GM23338 (cell line): Measurements from ENCODE around the gene SOX9. TPM values are rescaled to one million over a fixed set of nuclear protein-coding genes. Genes with fewer than 3 reads are reported as not detected.

Experiments
- ATAC-seq: fragments of 200-7000 bp; cut with Tn5 transposase; 3 replicates; pipeline ENCODE4 v1.9.1; 2020
- DNase-seq: peaks from one replicate; pipeline ENCODE4 v3.0.0-alpha.2; 2015; ENCODE audit warnings: low spot score
- H2AFZ ChIP-seq: fragments of 200-600 bp; sonication (generic); 2 replicates; pipeline ENCODE4 v1.8.0; 2016; ENCODE audit warnings: antibody characterized with exemption, mild to moderate bottlenecking, moderate library complexity
- H3F3A ChIP-seq: fragments of 200-600 bp; sonication (generic); replicated peaks from 2 replicates; pipeline ENCODE4 v1.8.0; 2017; ENCODE audit warnings: antibody characterized with exemption, mixed run types, low read depth
- H3K27ac ChIP-seq: fragments of 200-600 bp; sonication (generic); 2 replicates; pipeline ENCODE4 v1.6.1; 2016; ENCODE audit warnings: low read depth
- H3K27me3 ChIP-seq: fragments of 200-600 bp; sonication (generic); 2 replicates; pipeline ENCODE4 v1.8.0; 2016; ENCODE audit warnings: mild to moderate bottlenecking, mixed run types, moderate library complexity; ENCODE audit not compliant: insufficient read depth
- H3K36me3 ChIP-seq: fragments of 200-600 bp; sonication (generic); 2 replicates; pipeline ENCODE4 v1.8.0; 2016; ENCODE audit warnings: mild to moderate bottlenecking; ENCODE audit not compliant: insufficient read depth
- H3K4me1 ChIP-seq: fragments of 200-600 bp; sonication (generic); 2 replicates; pipeline ENCODE4 v1.8.0; 2016; ENCODE audit warnings: mild to moderate bottlenecking, moderate library complexity; ENCODE audit not compliant: insufficient read depth
- H3K4me2 ChIP-seq: fragments of 200-600 bp; sonication (generic); 2 replicates; pipeline ENCODE4 v1.7.1; 2017; ENCODE audit warnings: mixed run types
- H3K4me3 ChIP-seq: fragments of 200-600 bp; sonication (generic); 2 replicates; pipeline ENCODE4 v1.6.1; 2016; ENCODE audit warnings: mixed run types
- H3K79me2 ChIP-seq: fragments of 200-600 bp; sonication (generic); replicated peaks from 2 replicates; pipeline ENCODE4 v1.8.0; 2017; ENCODE audit warnings: mild to moderate bottlenecking; ENCODE audit not compliant: insufficient read depth
- H3K9me2 ChIP-seq: fragments of 200-600 bp; sonication (generic); 2 replicates; pipeline ENCODE4 v1.8.0; 2017; ENCODE audit not compliant: insufficient read depth
- H4K20me1 ChIP-seq: fragments of 200-600 bp; sonication (generic); replicated peaks from 2 replicates; pipeline ENCODE4 v1.8.0; 2017; ENCODE audit warnings: mild to moderate bottlenecking; ENCODE audit not compliant: insufficient read depth
- H3K27ac Mint-ChIP-seq: 2 replicates; pipeline ENCODE4 v1.8.0; 2020; ENCODE audit warnings: inconsistent platforms, mild to moderate bottlenecking, moderate library complexity, mixed read lengths
- H3K27me3 Mint-ChIP-seq: 3 replicates; pipeline ENCODE4 v1.8.0; 2022; ENCODE audit warnings: low read depth, mild to moderate bottlenecking, moderate library complexity, mixed read lengths, inconsistent platforms; ENCODE audit not compliant: insufficient read depth, poor library complexity
- H3K36me3 Mint-ChIP-seq: 3 replicates; pipeline ENCODE4 v1.8.0; 2021; ENCODE audit warnings: low read depth, mild to moderate bottlenecking, inconsistent platforms, moderate library complexity, mixed read lengths
- H3K4me1 Mint-ChIP-seq: 3 replicates; pipeline ENCODE4 v1.8.0; 2020; ENCODE audit warnings: mild to moderate bottlenecking, inconsistent platforms, mixed read lengths
- H3K4me3 Mint-ChIP-seq: 3 replicates; pipeline ENCODE4 v1.8.0; 2021; ENCODE audit warnings: moderate library complexity, mild to moderate bottlenecking, inconsistent platforms, mixed read lengths
- H3K9me3 Mint-ChIP-seq: 3 replicates; pipeline ENCODE4 v1.8.0; 2020; ENCODE audit warnings: moderate library complexity, mild to moderate bottlenecking, inconsistent platforms, mixed read lengths
- CREB1 ChIP-seq: fragments of 250-450 bp; sonication (Bioruptor Pico); IDR thresholded peaks from 2 replicates; pipeline ENCODE4 v1.5.0; 2020; ENCODE audit warnings: low read depth, mild to moderate bottlenecking, moderate library complexity
- CTCF ChIP-seq, 2 experiments: fragments of 200-600 bp in 1 of 2; sonication (generic) in 1 of 2; conservative IDR thresholded peaks; 2 replicates each; pipeline versions ENCODE4 v1.5.1 to v1.6.1; 2016 to 2017; ENCODE audit warnings: antibody characterized with exemption in 2 of 2, low read depth in 2 of 2, mild to moderate bottlenecking in 2 of 2, moderate library complexity in 1 of 2
- EZH2 ChIP-seq: fragments of 200-600 bp; sonication (generic); IDR thresholded peaks from one replicate; pipeline ENCODE4 v1.8.0; 2017; ENCODE audit warnings: antibody characterized with exemption, mild to moderate bottlenecking, low read depth; ENCODE audit not compliant: unreplicated experiment
- EZH2phosphoT487 ChIP-seq: fragments of 200-600 bp; sonication (generic); IDR thresholded peaks from one replicate; pipeline ENCODE4 v1.8.1; 2018; ENCODE audit warnings: antibody characterized with exemption; ENCODE audit not compliant: unreplicated experiment
- JUNB ChIP-seq: IDR thresholded peaks from one replicate; pipeline ENCODE4 v1.6.1; 2016; ENCODE audit warnings: antibody characterized with exemption; ENCODE audit not compliant: unreplicated experiment
- NANOG ChIP-seq: IDR thresholded peaks from 2 replicates; pipeline ENCODE4 v1.6.1; 2016; ENCODE audit warnings: antibody characterized with exemption, borderline replicate concordance
- POLR2AphosphoS5 ChIP-seq: IDR thresholded peaks from 2 replicates; pipeline ENCODE4 v1.6.1; 2016; ENCODE audit warnings: antibody characterized with exemption, low read depth
- STAT1 ChIP-seq: IDR thresholded peaks from one replicate; pipeline ENCODE4 v1.6.1; 2016; ENCODE audit warnings: antibody characterized with exemption; ENCODE audit not compliant: unreplicated experiment
- ZNF114 ChIP-seq: fragments of 250-450 bp; sonication (Bioruptor Pico); IDR thresholded peaks from 2 replicates; pipeline ENCODE4 v1.5.0; 2020; ENCODE audit warnings: mild to moderate bottlenecking, moderate library complexity
- ZNF331 ChIP-seq: fragments of 250-450 bp; sonication (Bioruptor Pico); IDR thresholded peaks from 2 replicates; pipeline ENCODE4 v1.5.0; 2020; ENCODE audit warnings: low read depth, mild to moderate bottlenecking, moderate library complexity
- ZNF462 ChIP-seq: fragments of 250-450 bp; sonication (Bioruptor Pico); IDR thresholded peaks from 2 replicates; pipeline ENCODE4 v1.5.0; 2020; ENCODE audit warnings: mild to moderate bottlenecking, moderate library complexity
- polyA plus RNA-seq: library from polyadenylated mRNA; unstranded; fragments of >200 nt; fragmentation: Nextera tagmentation; extraction: Ambion mirVana; gene quantifications from 2 replicates; pipeline ENCODE4 v1.2.1, GENCODE V29; 2016
- total RNA-seq: library from RNA; depleted of rRNA; stranded (reverse); fragments of >200 nt; shearing (Covaris generic); gene quantifications from 2 replicates; pipeline ENCODE4 v1.2.3, GENCODE V29; 2014
- TF ChIP-seq, protein P1 (sequence below): IDR thresholded peaks from one replicate; pipeline ENCODE4 v1.6.1; 2018; ENCODE audit warnings: antibody characterized with exemption; ENCODE audit not compliant: unreplicated experiment
- TF ChIP-seq, protein P2 (sequence below): IDR thresholded peaks from 2 replicates; pipeline ENCODE4 v1.6.1; 2016; ENCODE audit warnings: antibody characterized with exemption

SOX9 gene
- total and polyA plus RNA-seq, 2 experiments from 2014 or later = 4.4 TPM

DNA sequence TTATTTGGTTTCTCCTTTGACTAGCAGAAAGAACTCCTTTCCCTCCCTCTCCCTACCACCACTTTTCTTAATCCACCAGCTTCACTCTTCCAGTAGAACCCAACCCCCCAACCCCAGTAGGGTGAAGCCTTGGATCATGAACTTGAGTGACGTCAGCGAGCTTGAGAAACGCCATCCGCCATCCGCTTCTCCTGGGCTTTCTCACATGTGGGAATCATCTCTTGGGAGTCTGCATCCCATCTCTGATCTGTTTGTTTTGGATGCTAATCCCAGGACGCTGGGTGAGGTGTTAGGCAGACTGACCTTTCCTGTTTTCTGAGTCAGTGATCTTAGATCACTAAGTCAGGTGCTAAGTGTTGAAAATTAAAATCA lies 16.0 kb upstream of the SOX9 start:
- Histone ChIP-seq H3K79me2 (no peaks in the 10 kb centered on the region), H2AFZ (peak overlapping the region; percentile 38; the same call in 1 of the 2 replicates), H3K36me3 (no peaks in the 10 kb centered on the region), H3K4me2 (no peak overlapping the region), H3F3A (no peaks in the 10 kb centered on the region), H3K4me1 (peaks cover 37% of the 10 kb centered on the region), H4K20me1 (no peaks in the 10 kb centered on the region), H3K9me2 (peaks cover 6% of the 10 kb centered on the region; the same call in 1 of the 2 replicates), H3K27ac (no peak overlapping the region), H3K27me3 (no peaks in the 10 kb centered on the region), H3K4me3 (no peak overlapping the region)
- DNase-seq = no peak
- Mint-ChIP-seq H3K27me3 (peaks cover 4% of the 10 kb centered on the region), H3K4me1 (peaks cover 44% of the 10 kb centered on the region), H3K9me3 (no peaks in the 10 kb centered on the region), H3K36me3 (no peaks in the 10 kb centered on the region; the same call in 2 of the 3 replicates), H3K4me3 (no peak overlapping the region), H3K27ac (no peak overlapping the region)
- ATAC-seq = no peak
- no peak for TF ChIP-seq ZNF462 (CRISPR knock-in tag)
- TF ChIP-seq EZH2 = no peak
- TF ChIP-seq, protein P1, sequence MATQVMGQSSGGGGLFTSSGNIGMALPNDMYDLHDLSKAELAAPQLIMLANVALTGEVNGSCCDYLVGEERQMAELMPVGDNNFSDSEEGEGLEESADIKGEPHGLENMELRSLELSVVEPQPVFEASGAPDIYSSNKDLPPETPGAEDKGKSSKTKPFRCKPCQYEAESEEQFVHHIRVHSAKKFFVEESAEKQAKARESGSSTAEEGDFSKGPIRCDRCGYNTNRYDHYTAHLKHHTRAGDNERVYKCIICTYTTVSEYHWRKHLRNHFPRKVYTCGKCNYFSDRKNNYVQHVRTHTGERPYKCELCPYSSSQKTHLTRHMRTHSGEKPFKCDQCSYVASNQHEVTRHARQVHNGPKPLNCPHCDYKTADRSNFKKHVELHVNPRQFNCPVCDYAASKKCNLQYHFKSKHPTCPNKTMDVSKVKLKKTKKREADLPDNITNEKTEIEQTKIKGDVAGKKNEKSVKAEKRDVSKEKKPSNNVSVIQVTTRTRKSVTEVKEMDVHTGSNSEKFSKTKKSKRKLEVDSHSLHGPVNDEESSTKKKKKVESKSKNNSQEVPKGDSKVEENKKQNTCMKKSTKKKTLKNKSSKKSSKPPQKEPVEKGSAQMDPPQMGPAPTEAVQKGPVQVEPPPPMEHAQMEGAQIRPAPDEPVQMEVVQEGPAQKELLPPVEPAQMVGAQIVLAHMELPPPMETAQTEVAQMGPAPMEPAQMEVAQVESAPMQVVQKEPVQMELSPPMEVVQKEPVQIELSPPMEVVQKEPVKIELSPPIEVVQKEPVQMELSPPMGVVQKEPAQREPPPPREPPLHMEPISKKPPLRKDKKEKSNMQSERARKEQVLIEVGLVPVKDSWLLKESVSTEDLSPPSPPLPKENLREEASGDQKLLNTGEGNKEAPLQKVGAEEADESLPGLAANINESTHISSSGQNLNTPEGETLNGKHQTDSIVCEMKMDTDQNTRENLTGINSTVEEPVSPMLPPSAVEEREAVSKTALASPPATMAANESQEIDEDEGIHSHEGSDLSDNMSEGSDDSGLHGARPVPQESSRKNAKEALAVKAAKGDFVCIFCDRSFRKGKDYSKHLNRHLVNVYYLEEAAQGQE = no peak
- no peak for TF ChIP-seq POLR2AphosphoS5
- no peak for TF ChIP-seq ZNF331 (CRISPR knock-in tag)
- no peak for TF ChIP-seq JUNB
- TF ChIP-seq, protein P2, sequence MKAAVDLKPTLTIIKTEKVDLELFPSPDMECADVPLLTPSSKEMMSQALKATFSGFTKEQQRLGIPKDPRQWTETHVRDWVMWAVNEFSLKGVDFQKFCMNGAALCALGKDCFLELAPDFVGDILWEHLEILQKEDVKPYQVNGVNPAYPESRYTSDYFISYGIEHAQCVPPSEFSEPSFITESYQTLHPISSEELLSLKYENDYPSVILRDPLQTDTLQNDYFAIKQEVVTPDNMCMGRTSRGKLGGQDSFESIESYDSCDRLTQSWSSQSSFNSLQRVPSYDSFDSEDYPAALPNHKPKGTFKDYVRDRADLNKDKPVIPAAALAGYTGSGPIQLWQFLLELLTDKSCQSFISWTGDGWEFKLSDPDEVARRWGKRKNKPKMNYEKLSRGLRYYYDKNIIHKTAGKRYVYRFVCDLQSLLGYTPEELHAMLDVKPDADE = no peak
- TF ChIP-seq EZH2phosphoT487 = no peak
- TF ChIP-seq NANOG = no peak
- TF ChIP-seq STAT1 = no peak
- TF ChIP-seq CTCF (conservative IDR thresholded peaks at IDR 0.05; ENCODE audit: low read depth in 2 of 2) = no peak
- no peak for TF ChIP-seq CREB1 (CRISPR knock-in tag)
- TF ChIP-seq ZNF114 = no peak
